HepG2 (cell line): ENCODE measurements around the gene SNIP1. TPM values are rescaled to one million over a fixed set of nuclear protein-coding genes. Genes with fewer than 3 reads are reported as not detected.
A peak's percentile ranks its signal among the peaks of the same experiment; 100 is the strongest.

Source experiments
- ATF6 ChIP-seq: sonication (generic); formaldehyde crosslinking; conservative IDR thresholded peaks from 2 replicates; pipeline ENCODE4 v1.4.0; 2020; ENCODE audit warnings: missing genetic modification reagents
- KLF16 ChIP-seq, 2 experiments: sonication (generic) in 1 of 2; formaldehyde crosslinking in 1 of 2; IDR thresholded peaks; 2 replicates each; pipeline versions ENCODE4 v1.6.1 to v1.8.0; 2016 to 2023; ENCODE audit warnings: missing genetic modification reagents in 2 of 2, missing compliant biosample characterization in 1 of 2
- MYC ChIP-seq: sonication (generic); formaldehyde crosslinking; IDR thresholded peaks from 2 replicates; pipeline ENCODE4 v1.9.0; 2021; ENCODE audit warnings: missing genetic modification reagents, borderline replicate concordance
- NR2C2 ChIP-seq: sonication (generic); formaldehyde crosslinking; IDR thresholded peaks from 2 replicates; pipeline ENCODE4 v1.4.0; 2020; ENCODE audit warnings: missing genetic modification reagents, mild to moderate bottlenecking, moderate library complexity, borderline replicate concordance
- SAP130 ChIP-seq: IDR thresholded peaks from 2 replicates; pipeline ENCODE4 v1.6.1; 2016; ENCODE audit warnings: low read depth
- ZFY ChIP-seq: sonication (generic); formaldehyde crosslinking; IDR thresholded peaks from 2 replicates; pipeline ENCODE4 v1.4.0; 2020; ENCODE audit warnings: missing genetic modification reagents
- ZMYM4 ChIP-seq: sonication (generic); formaldehyde crosslinking; IDR thresholded peaks from 2 replicates; pipeline ENCODE4 v1.8.1; 2023; ENCODE audit warnings: mild to moderate bottlenecking, missing genetic modification reagents
- ZNF550 ChIP-seq: sonication (generic); formaldehyde crosslinking; IDR thresholded peaks from 2 replicates; pipeline ENCODE4 v1.4.0; 2020; ENCODE audit warnings: mild to moderate bottlenecking, missing genetic modification reagents, borderline replicate concordance
- ZNF746 ChIP-seq: sonication (generic); formaldehyde crosslinking; IDR thresholded peaks from 2 replicates; pipeline ENCODE4 v1.8.0; 2022; ENCODE audit warnings: mild to moderate bottlenecking, missing genetic modification reagents
- ZNF792 ChIP-seq: IDR thresholded peaks from 2 replicates; pipeline ENCODE4 v1.6.1; 2016
- polyA plus RNA-seq, 8 experiments: library from polyadenylated mRNA; depleted of rRNA in 3 of 8; stranded (reverse) in 7 of 8; unstranded in 1 of 8; fragments of >200 nt; fragmentation: Illumina TruSeq in 4 of 8; extraction: Trizol in 4 of 8; gene quantifications; 2 replicates each; pipeline versions ENCODE4 v1.2.1 to v1.2.3, GENCODE V29; 2011 to 2016; ENCODE audit warnings: low read depth in 4 of 8, missing spikeins in 1 of 8, mixed read lengths in 1 of 8; ENCODE audit not compliant: insufficient read depth in 1 of 8
- total RNA-seq, 5 experiments: library from RNA; depleted of rRNA; stranded (reverse); fragments of >200 nt; fragmentation: Illumina TruSeq; extraction: Trizol; gene quantifications; 2 replicates each; pipeline ENCODE4 v1.2.3, GENCODE V29; 2016; ENCODE audit warnings: low read depth in 1 of 5
- TF ChIP-seq, protein P1 (sequence below): sonication (generic); formaldehyde crosslinking; IDR thresholded peaks from 2 replicates; pipeline ENCODE4 v1.4.0; 2020; ENCODE audit warnings: missing genetic modification reagents
- TF ChIP-seq, protein P2 (sequence below): sonication (generic); formaldehyde crosslinking; conservative IDR thresholded peaks from 2 replicates; pipeline ENCODE4 v1.4.0; 2020; ENCODE audit warnings: missing genetic modification reagents
- TF ChIP-seq, protein P3 (sequence below): sonication (generic); formaldehyde crosslinking; IDR thresholded peaks from 2 replicates; pipeline ENCODE4 v1.5.0; 2020; ENCODE audit warnings: missing genetic modification reagents, mild to moderate bottlenecking, borderline replicate concordance

SNIP1 gene
- total and polyA plus RNA-seq, 2 of the 13 experiments (the other 11 are each of a cell fraction or from before 2014, with no cell fraction given) = 5.5 to 11.2 TPM

GRCh38 chr1:37553927-37554808 is at the start of gene SNIP1 (continued):
- TF ChIP-seq, protein P1, sequence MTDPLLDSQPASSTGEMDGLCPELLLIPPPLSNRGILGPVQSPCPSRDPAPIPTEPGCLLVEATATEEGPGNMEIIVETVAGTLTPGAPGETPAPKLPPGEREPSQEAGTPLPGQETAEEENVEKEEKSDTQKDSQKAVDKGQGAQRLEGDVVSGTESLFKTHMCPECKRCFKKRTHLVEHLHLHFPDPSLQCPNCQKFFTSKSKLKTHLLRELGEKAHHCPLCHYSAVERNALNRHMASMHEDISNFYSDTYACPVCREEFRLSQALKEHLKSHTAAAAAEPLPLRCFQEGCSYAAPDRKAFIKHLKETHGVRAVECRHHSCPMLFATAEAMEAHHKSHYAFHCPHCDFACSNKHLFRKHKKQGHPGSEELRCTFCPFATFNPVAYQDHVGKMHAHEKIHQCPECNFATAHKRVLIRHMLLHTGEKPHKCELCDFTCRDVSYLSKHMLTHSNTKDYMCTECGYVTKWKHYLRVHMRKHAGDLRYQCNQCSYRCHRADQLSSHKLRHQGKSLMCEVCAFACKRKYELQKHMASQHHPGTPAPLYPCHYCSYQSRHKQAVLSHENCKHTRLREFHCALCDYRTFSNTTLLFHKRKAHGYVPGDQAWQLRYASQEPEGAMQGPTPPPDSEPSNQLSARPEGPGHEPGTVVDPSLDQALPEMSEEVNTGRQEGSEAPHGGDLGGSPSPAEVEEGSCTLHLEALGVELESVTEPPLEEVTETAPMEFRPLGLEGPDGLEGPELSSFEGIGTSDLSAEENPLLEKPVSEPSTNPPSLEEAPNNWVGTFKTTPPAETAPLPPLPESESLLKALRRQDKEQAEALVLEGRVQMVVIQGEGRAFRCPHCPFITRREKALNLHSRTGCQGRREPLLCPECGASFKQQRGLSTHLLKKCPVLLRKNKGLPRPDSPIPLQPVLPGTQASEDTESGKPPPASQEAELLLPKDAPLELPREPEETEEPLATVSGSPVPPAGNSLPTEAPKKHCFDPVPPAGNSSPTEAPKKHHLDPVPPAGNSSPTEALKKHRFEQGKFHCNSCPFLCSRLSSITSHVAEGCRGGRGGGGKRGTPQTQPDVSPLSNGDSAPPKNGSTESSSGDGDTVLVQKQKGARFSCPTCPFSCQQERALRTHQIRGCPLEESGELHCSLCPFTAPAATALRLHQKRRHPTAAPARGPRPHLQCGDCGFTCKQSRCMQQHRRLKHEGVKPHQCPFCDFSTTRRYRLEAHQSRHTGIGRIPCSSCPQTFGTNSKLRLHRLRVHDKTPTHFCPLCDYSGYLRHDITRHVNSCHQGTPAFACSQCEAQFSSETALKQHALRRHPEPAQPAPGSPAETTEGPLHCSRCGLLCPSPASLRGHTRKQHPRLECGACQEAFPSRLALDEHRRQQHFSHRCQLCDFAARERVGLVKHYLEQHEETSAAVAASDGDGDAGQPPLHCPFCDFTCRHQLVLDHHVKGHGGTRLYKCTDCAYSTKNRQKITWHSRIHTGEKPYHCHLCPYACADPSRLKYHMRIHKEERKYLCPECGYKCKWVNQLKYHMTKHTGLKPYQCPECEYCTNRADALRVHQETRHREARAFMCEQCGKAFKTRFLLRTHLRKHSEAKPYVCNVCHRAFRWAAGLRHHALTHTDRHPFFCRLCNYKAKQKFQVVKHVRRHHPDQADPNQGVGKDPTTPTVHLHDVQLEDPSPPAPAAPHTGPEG (CRISPR knock-in tag) = 0 out of 2 replicates have a peak, but pooled peaks have one; percentile 33
- TF ChIP-seq ZMYM4 (CRISPR knock-in tag) = peak; percentile 83
- peak; percentile 96 for TF ChIP-seq SAP130
- no peak for TF ChIP-seq ATF6
- TF ChIP-seq ZNF792 (CRISPR knock-in tag) = no peak
- TF ChIP-seq, protein P2, sequence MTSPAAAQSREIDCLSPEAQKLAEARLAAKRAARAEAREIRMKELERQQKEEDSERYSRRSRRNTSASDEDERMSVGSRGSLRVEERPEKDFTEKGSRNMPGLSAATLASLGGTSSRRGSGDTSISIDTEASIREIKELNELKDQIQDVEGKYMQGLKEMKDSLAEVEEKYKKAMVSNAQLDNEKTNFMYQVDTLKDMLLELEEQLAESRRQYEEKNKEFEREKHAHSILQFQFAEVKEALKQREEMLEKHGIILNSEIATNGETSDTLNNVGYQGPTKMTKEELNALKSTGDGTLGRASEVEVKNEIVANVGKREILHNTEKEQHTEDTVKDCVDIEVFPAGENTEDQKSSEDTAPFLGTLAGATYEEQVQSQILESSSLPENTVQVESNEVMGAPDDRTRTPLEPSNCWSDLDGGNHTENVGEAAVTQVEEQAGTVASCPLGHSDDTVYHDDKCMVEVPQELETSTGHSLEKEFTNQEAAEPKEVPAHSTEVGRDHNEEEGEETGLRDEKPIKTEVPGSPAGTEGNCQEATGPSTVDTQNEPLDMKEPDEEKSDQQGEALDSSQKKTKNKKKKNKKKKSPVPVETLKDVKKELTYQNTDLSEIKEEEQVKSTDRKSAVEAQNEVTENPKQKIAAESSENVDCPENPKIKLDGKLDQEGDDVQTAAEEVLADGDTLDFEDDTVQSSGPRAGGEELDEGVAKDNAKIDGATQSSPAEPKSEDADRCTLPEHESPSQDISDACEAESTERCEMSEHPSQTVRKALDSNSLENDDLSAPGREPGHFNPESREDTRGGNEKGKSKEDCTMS (CRISPR knock-in tag) = no peak
- TF ChIP-seq NR2C2 = peak; percentile 99
- no peak for TF ChIP-seq ZNF550
- TF ChIP-seq, protein P3, sequence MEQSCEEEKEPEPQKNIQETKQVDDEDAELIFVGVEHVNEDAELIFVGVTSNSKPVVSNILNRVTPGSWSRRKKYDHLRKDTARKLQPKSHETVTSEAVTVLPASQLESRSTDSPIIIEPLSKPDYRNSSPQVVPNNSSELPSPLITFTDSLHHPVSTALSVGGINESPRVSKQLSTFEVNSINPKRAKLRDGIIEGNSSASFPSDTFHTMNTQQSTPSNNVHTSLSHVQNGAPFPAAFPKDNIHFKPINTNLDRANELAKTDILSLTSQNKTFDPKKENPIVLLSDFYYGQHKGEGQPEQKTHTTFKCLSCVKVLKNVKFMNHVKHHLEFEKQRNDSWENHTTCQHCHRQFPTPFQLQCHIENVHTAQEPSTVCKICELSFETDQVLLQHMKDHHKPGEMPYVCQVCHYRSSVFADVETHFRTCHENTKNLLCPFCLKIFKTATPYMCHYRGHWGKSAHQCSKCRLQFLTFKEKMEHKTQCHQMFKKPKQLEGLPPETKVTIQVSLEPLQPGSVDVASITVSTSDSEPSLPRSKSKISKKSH = no peak
- TF ChIP-seq KLF16 (CRISPR knock-in tag; IDR thresholded peaks at IDR 0.05) = 0 out of 4 replicates have a peak, but pooled peaks of 1 of the 2 experiments have one; percentile 18
- 0 out of 2 replicates have a peak, but pooled peaks have one; percentile 32 for TF ChIP-seq ZNF746
- peak; percentile 65; the same call in 1 of the 2 replicates for TF ChIP-seq ZFY
- peak; percentile 73; the same call in 1 of the 2 replicates for TF ChIP-seq MYC (CRISPR knock-in tag)
